NCI-H1092 treated with DMSO at 0.1 percent for 48 hours (cell line): ENCODE measurements around the gene C2orf76.
"Not testable (repeated sequence)": the region's sequence is repeated elsewhere in the genome, so short reads cannot be mapped to it uniquely, and the experiment has no call there.

Source experiments
- DNase-seq: peaks from one replicate; lab custom pipeline; 2025; lab: John Stamatoyannopoulos, UW

C2orf76 gene

DNA sequence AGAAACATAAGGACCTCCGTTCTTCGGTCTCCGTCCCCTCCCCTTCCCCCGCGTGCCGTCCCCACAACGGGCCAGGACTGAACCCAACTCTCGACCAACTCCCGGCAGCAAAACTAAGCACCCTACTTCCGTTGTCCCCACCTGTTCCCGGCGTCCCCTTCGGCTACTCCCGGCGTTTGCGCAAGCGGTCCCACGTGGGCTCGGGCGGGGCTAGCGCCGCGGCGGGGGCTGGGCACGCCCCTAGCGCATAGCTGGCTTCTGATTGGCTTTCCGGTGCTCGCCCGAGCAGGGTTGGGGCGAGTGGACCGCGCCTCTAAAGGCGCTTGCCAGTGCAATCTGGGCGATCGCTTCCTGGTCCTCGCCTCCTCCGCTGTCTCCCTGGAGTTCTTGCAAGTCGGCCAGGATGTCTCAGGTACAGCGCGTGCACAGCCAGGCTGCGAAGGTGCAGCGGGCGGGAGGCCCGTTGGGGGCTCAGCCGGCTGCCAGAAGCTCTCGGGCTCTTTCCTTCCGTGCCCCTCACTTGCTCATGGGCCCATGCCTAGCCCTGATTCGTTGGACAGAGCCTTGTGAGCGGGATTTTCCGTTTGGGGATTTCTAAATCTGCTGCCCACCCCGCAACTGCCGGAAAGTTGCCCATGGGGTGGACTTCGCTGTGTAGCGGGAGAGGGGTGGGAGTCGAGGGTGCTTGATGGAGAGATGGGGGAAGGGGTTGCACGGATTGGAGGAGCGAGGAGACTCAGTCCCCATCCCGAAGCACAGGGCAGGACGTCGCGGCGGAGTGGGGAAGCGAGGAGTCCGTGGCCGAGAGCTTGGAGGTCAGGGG lies at the start of gene C2orf76, which contains the start of gene DBI:
C2orf76 (minus strand) TSS at position 186 of the 823 bp plus-strand sequence. CDS start 26,875 bp downstream, outside the sequence.
DBI (plus strand) TSS at position 329 of the 823 bp plus-strand sequence; CDS start at position 404, 75 bp downstream.
- DNase-seq, result peak; percentile 90

DNA sequence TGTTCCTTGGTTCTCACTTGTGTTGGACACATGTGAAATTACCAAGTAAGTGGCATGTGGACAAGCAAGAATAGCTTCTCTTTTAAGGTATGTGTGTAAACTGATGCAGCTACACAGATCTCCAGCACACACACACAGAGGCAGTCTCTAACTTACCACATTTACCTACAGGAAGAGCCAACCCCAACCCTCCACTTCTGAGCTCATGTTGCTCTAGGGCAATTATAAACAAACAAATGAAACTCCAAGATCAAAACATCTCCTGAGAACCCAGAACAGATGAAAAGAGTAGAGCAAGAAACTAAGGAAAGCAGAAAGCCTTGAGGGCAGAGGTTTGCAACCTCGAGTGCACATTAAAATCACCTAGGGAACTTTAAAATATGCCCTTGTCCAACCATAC lies 49.0 kb upstream of the C2orf76 start:
- DNase-seq, result no peak

DNA sequence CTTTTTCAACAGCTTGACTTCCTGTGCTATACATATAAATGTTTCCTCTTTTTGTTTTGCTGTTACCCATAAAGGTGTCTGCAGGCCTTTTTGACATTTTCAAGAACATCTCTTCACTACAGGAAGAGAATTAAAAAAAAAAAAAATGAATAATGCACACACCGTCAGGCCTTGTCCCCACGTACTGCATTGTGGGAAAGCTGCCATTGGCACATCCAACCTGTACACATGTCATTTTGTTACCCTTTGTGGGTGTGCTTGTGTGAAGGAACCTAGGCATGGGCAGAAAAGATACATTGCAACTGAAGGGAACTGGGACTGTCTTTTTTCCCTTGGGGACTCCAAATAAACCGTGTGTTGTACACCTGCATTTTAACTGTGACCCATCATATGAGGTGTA lies 48.3 kb upstream of the C2orf76 start:
- no peak for DNase-seq

DNA sequence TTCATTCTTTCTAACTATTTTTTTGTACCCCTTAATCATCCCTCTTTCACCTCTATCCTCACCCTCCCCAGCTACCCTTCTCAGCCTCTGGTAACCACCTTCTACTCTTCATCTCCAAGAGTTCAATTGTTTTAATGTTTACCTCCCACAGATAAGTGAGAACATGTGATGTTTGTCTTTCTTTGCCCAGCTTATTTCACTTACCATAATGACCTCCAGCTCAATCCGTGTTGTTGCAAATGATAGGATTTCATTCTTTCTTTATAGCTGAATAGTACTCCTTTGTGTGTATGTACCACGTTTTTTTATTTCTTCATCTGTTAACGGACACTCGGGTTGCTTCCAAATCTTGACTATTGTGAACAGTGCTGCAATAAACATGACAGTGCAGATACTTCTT lies 42.9 kb upstream of the C2orf76 start:
- no peak for DNase-seq

DNA sequence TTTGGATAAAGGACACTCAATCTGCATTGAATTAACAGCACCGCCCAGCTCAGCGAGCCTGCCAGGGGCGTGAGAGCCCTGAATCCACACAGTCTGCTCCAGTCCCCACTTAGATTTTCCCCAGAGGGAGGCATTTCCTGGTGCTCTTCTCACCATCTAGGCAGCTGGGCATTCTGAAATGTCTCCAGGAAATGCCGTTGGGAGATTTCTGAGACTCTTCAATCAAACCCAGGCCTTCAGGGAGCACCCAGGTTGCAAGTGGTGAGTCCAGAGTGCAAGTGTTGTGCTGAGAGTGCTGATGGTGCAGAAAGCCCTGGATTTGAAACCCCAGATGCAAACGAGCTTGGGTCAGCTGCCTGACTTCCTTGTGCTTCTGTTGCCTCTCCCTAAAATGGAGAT lies 41.6 kb upstream of the C2orf76 start:
- DNase-seq, result no peak

DNA sequence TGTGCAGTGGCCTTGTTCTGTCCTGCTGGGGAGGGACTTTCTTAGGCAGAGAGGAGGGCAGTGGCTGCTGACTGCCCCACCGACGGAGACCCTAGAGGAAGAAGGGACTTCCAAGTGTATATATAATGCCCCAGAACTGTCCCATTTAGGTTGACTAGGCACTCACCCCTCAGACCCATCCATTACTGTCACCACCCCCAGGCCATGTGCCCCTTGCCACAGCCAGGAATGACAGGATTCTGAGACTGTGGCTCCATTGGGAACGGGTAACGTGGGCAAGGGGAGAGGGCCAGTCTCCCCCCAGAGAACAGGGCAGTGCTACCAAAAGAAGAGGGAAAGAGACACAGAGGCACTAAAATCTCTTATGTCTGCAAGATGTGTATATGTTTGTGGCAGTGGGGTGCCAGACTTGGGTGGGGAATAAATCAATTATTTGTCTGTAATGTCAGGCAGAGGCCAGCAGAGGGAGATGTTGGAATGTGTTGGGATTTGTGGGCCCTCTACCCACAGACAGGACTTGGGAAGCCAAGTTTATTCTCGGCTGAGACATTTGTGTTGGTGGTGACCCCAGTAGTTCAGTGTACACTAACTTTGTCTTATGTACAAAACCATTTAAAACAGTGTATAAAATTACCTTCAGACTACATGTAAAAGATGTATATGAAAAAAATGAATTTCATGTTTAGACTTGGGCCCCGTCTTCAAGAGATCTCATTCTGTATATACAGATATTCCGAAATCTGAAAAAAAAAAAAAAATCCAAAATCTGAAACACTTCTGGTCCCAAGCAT lies 41.0 kb upstream of the C2orf76 start:
- peak; percentile 35 for DNase-seq

DNA sequence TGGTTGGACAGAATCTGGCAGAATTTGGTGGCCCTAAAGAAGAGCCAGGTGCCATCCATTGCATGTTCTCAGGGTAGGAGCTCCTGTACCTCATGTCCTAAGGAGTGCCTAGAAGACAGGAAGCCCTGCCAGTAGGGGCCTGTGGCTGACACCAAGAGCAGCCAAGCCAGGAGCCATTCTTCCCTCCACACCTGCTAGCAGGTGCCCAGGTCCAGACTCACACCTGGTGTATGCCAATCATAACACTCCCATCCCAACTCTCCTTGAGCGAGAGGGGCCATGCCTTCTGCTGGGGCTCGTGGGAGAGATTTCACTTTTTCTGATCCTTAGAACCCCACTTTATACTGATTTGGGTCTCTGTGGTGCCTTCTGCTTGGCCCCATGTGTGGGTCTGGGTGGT lies 38.5 kb upstream of the C2orf76 start:
- no peak for DNase-seq

DNA sequence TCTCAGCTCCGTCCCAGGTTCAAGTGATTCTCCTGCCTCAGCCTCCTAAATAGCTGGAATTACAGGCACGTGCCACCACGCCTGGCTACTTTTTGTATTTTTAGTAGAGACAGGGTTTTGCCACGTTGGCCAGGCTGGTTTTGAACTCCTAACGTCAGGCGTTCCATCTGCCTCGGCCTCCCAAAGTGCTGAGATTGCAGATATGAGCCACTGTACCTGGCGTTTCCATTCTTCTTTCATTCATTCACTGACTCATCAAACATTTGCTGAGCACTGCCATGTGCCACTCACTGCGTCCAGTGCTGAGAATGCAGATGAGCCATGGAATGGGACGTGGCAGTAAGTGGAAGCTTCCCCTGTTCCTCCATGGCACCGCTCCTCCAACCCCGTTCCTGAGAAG lies 37.0 kb upstream of the C2orf76 start:
- DNase-seq, result not testable (repeated sequence)

DNA sequence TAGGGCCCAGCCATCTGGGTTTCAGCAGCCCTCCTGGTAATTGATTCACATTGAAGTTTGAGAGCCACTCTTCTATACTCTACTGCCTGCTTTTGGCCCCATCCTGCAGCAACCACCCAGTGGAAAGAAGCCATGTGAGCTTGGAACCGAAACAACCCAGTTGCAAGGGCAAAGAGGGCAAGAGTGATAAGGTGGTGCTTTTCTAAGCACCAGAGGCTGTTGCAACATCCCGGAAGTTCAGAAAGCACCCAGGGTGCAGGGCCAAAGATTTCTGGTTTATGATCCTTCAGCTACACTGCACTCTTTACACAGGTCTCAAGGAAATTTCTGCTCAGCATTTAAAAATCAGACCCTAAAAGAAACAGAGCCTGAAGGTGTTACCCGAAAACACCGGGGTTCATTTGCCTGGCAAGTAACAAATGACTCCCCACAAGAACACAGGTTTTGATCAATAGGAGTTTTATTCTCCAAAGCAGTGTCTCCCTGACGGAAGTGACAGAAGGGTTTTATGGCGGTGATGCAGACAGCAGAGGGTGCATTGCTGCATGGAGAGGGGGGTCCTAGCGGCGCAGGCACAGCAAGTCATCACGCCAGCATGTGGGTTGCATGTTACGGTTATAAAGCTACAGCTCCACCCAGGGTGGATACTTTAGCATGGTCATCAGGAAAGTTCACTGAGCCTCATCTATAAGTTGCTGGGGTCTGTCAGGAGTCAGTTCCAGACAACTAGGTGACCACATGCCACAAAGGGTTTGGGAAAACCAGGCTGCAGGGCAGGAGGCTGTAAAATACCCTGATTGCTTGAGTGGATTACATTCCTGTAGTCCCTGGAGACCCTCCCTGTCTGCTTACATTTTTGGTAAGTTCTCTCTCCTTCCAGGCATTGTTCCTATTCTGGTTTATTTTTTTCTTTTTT lies 36.3 kb upstream of the C2orf76 start:
- DNase-seq, result no peak

DNA sequence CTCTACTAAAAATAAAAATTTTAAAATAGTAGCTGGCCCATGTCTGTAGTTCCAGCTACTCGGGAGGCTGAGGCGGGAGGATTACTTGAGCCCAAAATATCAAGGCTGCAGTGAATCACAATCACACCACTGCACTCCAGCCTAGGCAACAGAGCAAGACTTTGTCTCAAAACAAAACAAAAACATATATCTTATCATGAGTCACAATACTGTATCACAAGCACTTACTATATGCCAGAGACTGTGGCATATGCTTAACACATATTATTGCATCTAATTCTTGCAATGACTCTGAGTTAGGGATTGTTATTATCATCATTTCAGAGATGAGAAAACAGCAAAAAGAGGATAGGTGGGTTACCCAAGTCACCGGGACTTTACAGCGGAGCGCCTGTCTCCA lies 35.5 kb upstream of the C2orf76 start:
- DNase-seq, result no peak

DNA sequence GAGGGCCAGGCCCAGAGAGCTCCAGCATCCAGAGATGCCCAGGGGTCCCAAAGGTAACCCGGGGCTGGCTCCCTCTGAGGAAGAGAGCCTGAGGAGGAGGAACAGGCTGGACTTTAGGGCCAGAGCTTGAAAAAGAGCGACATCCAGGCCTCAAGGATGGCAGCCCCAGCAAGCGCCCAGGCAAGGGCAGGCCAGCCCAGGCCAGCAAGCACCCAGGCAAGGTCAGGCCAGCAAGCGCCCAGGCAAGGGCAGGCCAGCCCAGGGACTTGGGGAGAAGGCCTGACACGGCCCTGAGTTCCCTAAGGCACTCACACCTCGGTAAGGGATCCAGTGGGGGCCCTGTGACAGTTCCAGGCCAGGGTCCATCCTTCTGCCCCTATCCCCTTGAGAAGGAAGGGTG lies 30.6 kb upstream of the C2orf76 start:
- no peak for DNase-seq

DNA sequence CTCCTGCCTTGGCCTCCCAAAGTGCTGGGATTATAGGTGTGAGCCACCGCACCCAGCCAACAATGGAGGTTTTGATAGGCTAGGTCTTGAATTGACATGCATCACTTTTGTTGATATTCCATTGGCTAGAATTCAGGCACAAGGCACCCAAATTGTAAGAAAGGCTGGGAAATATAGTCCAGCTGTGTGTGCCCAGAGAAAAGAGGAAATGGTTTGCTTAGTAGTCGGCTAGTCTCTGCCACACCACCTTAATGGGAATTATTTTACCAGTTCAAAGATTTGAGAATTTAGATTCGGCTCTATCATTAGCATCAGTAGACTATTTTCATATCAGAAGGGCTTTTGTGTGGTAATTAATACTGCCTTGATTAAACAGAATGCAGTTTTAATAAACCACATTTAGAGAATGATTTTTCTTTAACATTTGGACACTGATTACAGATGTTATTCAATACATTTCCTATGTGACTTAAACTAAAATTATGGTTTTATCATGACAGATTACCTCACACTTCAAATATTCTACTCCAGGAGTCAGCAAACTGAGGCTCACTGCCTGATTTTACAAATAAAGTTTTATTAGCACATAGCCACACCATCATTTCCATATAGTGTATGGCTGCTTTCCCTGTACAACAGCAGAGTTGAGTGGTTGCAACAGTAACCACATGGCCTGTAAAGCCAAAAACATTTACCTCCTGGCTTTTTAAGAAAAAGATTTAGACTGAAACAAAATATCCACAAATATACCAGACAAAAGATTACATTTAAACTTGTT lies 27.5 kb upstream of the C2orf76 start:
- no peak for DNase-seq

DNA sequence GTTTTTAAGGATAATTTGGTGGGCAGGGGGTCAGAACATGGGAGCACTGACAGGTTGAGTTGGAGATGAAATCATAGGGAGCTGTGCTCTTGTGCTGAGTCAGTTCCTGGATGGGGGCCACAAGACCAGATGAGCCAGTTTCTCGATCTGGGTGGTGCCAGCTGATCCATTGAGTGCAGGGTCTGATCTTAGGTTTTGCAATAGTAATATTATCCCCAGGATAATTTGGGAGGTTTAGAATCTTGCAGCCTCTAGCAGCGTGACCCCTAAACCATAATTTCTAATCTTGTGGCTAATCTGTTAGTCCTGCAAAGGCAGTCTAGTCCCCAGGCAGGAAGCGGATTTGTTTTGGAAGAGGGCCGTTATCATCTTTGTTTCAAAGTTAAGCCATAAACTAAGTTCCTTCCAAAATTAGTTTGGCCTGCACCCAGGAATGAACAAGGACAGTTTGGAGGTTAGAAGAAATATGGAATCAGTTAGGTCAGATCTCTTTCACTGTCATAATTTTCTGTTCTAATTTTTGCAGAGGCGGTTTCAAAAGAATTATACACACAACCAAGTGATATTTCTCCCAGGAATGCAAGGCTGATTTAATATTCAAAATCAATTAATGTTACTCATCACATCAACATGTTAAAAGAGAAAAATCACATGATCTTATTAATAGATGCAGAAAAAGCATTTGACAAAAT lies 23.1 kb upstream of the C2orf76 start:
- DNase-seq, result no peak

DNA sequence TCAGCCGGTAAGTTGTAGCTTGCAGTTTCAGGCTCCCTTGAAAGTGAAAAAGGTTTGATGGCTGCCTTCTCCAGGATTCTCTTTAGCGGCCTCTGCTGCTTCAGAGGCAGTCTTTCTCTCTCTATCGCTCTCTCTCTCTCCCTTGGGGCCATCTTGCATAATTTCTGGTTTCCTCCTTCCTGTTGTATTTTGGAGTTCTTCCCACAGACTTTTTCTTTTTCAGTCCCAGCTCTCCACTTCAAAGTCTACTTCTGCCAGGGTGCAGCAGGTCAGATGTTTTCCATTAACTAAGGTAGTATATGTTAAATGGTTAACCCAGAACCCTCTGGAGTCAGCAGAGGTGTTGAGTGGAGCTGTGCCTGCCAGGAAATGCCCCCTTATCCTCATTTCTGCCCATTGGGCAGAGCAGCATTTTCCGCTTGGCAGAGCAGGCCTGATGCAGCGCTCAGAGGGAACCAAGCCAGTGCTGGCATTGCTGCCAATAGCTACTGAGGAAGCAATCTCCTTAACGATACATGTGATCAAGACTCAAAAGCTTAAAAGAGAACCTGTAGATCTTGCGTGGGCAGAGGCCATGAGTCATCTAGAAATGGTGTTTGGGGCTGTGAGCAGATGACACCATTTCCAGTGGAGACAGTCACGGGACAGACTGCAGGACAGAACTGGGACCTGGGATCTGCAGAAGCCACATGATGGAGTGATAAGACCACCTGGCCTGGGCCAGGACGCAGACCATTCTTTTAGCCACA lies 20.9 kb upstream of the C2orf76 start:
- DNase-seq, result peak; percentile 53

DNA sequence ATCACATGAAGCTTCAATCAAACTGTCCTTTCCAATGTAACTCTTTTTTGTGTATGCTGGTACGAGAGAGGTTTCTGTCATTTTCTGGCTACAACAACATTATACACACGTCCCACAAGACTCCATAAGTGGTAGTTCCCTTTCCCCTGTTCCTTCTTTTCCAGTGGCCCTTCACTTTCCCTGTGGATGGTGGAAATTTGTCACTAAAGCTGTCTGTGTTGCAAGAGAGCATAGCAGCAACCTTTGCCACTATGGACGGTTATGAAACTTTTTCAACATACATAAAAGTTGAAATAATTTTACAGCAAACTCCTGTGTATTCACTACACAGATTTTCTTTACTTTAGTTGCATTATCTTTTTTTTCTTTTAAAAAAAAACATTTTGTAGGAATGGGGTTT lies 18.8 kb upstream of the C2orf76 start:
- no peak for DNase-seq

DNA sequence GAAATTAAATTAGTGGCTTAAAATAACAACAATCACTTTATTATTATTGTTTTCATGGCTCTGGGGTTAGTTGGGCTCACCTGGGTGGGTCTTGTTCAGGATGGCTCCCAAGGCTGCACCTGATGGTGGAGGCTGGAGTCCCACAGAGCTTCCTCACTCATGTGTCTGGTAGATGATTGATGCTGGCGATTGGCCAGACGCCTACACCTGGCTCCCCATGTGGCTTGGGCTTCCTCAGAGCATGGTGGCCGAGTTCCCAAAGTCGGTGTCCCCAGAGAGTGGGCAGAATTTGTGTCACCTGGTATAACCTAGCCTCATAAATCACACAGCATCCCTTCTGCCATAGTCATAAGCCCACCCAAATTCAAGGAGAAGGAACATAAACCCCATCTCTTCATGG lies 18.3 kb upstream of the C2orf76 start:
- no peak for DNase-seq

DNA sequence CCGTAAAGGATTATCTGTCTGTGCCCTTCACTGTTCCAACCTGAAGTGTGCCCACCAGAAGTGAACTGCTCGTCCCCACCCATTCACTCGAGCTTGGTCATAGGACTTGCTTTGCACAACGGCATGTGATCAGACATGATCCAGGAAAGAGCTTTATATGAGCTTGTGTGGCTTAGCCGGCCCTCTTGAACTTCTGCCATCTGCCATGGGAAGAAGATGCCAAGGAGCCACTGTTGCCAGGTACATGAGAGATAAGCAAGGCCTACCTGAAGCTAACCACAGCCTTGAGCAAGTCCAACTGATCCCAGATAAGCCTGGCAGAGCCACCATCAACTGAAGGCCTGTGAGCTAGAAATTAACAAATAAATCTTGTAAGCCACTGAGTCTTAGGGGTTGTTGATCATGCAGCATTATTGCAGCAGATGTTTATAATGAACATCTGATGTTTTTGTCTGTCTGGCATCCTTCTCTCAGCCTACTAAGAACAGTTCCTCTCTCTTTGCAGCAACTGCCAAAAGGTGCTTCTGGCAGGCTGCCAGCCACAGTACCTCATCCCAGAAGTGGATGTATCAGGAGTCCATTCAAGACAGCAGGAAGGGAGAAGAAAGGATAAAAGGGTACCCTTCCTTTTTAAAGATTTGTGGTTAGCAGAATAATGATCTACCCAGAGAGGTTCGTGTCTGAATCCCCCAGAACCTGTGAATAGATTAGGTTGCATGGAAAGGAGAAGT lies 16.9 kb upstream of the C2orf76 start:
- peak; percentile 1 for DNase-seq

DNA sequence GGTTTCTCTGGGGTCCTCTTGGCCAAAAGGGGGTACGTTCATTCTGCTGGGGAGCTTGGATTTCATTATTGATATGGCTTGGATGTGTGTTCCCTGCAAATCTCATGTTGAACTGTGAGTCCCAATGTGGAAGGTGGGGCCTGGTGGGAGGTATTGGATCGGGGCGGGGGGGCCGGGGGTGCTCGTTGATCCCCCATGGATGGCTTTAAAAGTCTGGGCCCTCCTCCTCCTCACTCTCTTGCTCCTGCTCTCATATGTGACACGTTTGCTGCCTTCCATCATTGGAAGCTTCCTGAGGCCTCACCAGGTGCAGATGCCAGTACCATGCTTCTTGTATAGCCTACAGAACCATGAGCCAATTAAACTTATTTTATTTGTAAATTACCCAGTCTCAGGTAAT lies 11.9 kb upstream of the C2orf76 start:
- DNase-seq, result no peak

DNA sequence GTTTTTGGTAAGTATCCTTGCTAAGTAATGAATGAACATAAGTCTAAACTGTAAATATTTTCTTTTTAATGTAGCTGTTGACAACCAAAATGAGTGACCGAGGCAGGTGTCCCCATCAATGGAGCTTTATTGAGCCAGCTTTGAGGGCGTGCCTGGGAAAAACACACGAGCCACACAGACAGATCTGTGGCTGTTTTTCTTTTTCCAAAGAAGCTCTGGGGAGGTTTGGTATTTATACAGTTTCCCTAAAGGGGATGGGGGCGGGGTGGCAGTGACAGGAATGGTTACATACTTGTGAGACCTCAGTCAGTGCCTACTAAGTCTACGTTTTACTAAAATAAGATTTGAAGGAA lies 11.3 kb upstream of the C2orf76 start:
- DNase-seq, result no peak
